Activated CD8-positive, alpha-beta T cell treated with anti-CD3 and anti-CD28 coated beads for 36 hours (primary cell): ENCODE measurements around the gene EXOSC6. TPM values are rescaled to one million over a fixed set of nuclear protein-coding genes. Genes with fewer than 3 reads are reported as not detected.
"Not testable (repeated sequence)": the region's sequence is repeated elsewhere in the genome, so short reads cannot be mapped to it uniquely, and the experiment has no call there.

Source experiments
- ATAC-seq: fragments of 200-7000 bp; cut with Tn5 transposase; one replicate; pipeline ENCODE4 v1.10.0; 2021; ENCODE audit warnings: mild to moderate bottlenecking, moderate library complexity
- CTCF ChIA-PET: fragments of 350-600 bp; sonication (Branson Sonifier 250); formaldehyde crosslinking; loops from one replicate; lab custom pipeline; 2021; ENCODE audit warnings: antibody characterized with exemption; lab: Charles Lee
- POLR2A ChIA-PET: fragments of 350-600 bp; sonication (Branson Sonifier 250); formaldehyde crosslinking; loops from one replicate; lab custom pipeline; 2021; ENCODE audit warnings: antibody characterized with exemption; lab: Charles Lee
- DNase-seq: peaks from one replicate; pipeline ENCODE4 v3.0.0-alpha.2; 2020
- H3K27ac Mint-ChIP-seq: one replicate; pipeline ENCODE4 v1.8.0; 2021; ENCODE audit warnings: mild to moderate bottlenecking, mixed read lengths
- H3K27me3 Mint-ChIP-seq: one replicate; pipeline ENCODE4 v1.8.0; 2021; ENCODE audit warnings: mixed read lengths
- H3K36me3 Mint-ChIP-seq: one replicate; pipeline ENCODE4 v1.8.0; 2021; ENCODE audit warnings: low read depth, mixed read lengths
- H3K4me1 Mint-ChIP-seq: one replicate; pipeline ENCODE4 v1.8.0; 2021; ENCODE audit warnings: low read depth, mixed read lengths
- H3K4me3 Mint-ChIP-seq: one replicate; pipeline ENCODE4 v1.8.0; 2021; ENCODE audit warnings: mild to moderate bottlenecking, moderate library complexity, mixed read lengths
- H3K9me3 Mint-ChIP-seq: one replicate; pipeline ENCODE4 v1.8.0; 2021; ENCODE audit warnings: mixed read lengths
- intact Hi-C: fragments of 100-400 bp; cut with micrococcal nuclease; formaldehyde crosslinking; loops from one replicate; pipeline ENCODE4 v1.10.0; 2022
- total RNA-seq, 2 experiments: library from RNA; stranded (reverse); gene quantifications; one replicate each; pipeline ENCODE4 v1.2.3, GENCODE V29; 2021

Gene EXOSC6
- total RNA-seq, 2 experiments from 2014 or later = 23.6 to 25.0 TPM

GRCh38 chr16:70223216-70223615 is 28.5 kb downstream of the EXOSC6 start:
- ATAC-seq, intact Hi-C loops: not testable (repeated sequence)
- H3K27ac Mint-ChIP-seq = peak overlapping the region; percentile 9

GRCh38 chr16:70222574-70222973 is 29.2 kb downstream of the EXOSC6 start:
- H3K4me3 Mint-ChIP-seq, H3K9me3 Mint-ChIP-seq, H3K27ac Mint-ChIP-seq, CTCF ChIA-PET, POLR2A ChIA-PET, intact Hi-C loops, ATAC-seq, H3K27me3 Mint-ChIP-seq, H3K4me1 Mint-ChIP-seq: not testable (repeated sequence)
- H3K36me3 Mint-ChIP-seq = peaks cover 11% of the 10 kb centered on the region
- DNase-seq = peak; percentile 6

More at GRCh38 chr16:70223216-70223615, 28.5 kb downstream of the EXOSC6 start:
- H3K4me3 Mint-ChIP-seq, DNase-seq, POLR2A ChIA-PET, H3K9me3 Mint-ChIP-seq, CTCF ChIA-PET, H3K4me1 Mint-ChIP-seq, H3K36me3 Mint-ChIP-seq, H3K27me3 Mint-ChIP-seq: not testable (repeated sequence)

- H3K9me3 Mint-ChIP-seq, POLR2A ChIA-PET, CTCF ChIA-PET, ATAC-seq, H3K27ac Mint-ChIP-seq, H3K27me3 Mint-ChIP-seq, H3K4me1 Mint-ChIP-seq, DNase-seq, intact Hi-C loops, H3K4me3 Mint-ChIP-seq: not testable (repeated sequence)
- H3K36me3 Mint-ChIP-seq = peaks cover 11% of the 10 kb centered on the region
Measured at GRCh38 chr16:70218586-70218985, 33.2 kb downstream of the EXOSC6 start.

- ATAC-seq, H3K4me3 Mint-ChIP-seq, H3K27ac Mint-ChIP-seq, H3K4me1 Mint-ChIP-seq, H3K27me3 Mint-ChIP-seq, POLR2A ChIA-PET, intact Hi-C loops, H3K9me3 Mint-ChIP-seq, DNase-seq, CTCF ChIA-PET: not testable (repeated sequence)
- peaks cover 20% of the 10 kb centered on the region for H3K36me3 Mint-ChIP-seq
Measured at GRCh38 chr16:70206382-70206781, 45.4 kb downstream of the EXOSC6 start.

GRCh38 chr16:70204668-70205405 is 46.9 kb downstream of the EXOSC6 start:
- POLR2A ChIA-PET, H3K4me3 Mint-ChIP-seq, intact Hi-C loops, DNase-seq, H3K4me1 Mint-ChIP-seq, CTCF ChIA-PET, H3K27ac Mint-ChIP-seq, ATAC-seq, H3K27me3 Mint-ChIP-seq, H3K9me3 Mint-ChIP-seq: not testable (repeated sequence)
- peaks cover 15% of the 10 kb centered on the region for H3K36me3 Mint-ChIP-seq

- H3K27me3 Mint-ChIP-seq, H3K4me1 Mint-ChIP-seq, POLR2A ChIA-PET, DNase-seq, H3K27ac Mint-ChIP-seq, ATAC-seq, H3K4me3 Mint-ChIP-seq, H3K9me3 Mint-ChIP-seq, CTCF ChIA-PET, intact Hi-C loops: not testable (repeated sequence)
- H3K36me3 Mint-ChIP-seq = peaks cover 11% of the 10 kb centered on the region
Measured at GRCh38 chr16:70204010-70204409, 47.7 kb downstream of the EXOSC6 start.

GRCh38 chr16:70203508-70203907 is 48.2 kb downstream of the EXOSC6 start:
- H3K27ac Mint-ChIP-seq, H3K4me1 Mint-ChIP-seq, H3K27me3 Mint-ChIP-seq, POLR2A ChIA-PET, intact Hi-C loops, DNase-seq, CTCF ChIA-PET, ATAC-seq, H3K9me3 Mint-ChIP-seq, H3K4me3 Mint-ChIP-seq: not testable (repeated sequence)
- peaks cover 11% of the 10 kb centered on the region for H3K36me3 Mint-ChIP-seq

- intact Hi-C loops, CTCF ChIA-PET: not testable (repeated sequence)
Measured at GRCh38 chr16:70200063-70200462, 51.7 kb downstream of the EXOSC6 start.

GRCh38 chr16:70199170-70199569 is 52.6 kb downstream of the EXOSC6 start:
- H3K27me3 Mint-ChIP-seq, H3K4me1 Mint-ChIP-seq, H3K36me3 Mint-ChIP-seq, H3K4me3 Mint-ChIP-seq, intact Hi-C loops, DNase-seq, H3K9me3 Mint-ChIP-seq, POLR2A ChIA-PET, ATAC-seq, CTCF ChIA-PET, H3K27ac Mint-ChIP-seq: not testable (repeated sequence)

More at GRCh38 chr16:70200063-70200462, 51.7 kb downstream of the EXOSC6 start:
- ATAC-seq, H3K27me3 Mint-ChIP-seq, POLR2A ChIA-PET, H3K4me3 Mint-ChIP-seq, H3K9me3 Mint-ChIP-seq, DNase-seq, H3K4me1 Mint-ChIP-seq, H3K36me3 Mint-ChIP-seq, H3K27ac Mint-ChIP-seq: not testable (repeated sequence)

GRCh38 chr16:70198666-70199065 is 53.1 kb downstream of the EXOSC6 start:
- H3K4me3 Mint-ChIP-seq, H3K4me1 Mint-ChIP-seq, CTCF ChIA-PET, H3K27ac Mint-ChIP-seq, H3K36me3 Mint-ChIP-seq, ATAC-seq, DNase-seq, H3K9me3 Mint-ChIP-seq, intact Hi-C loops, H3K27me3 Mint-ChIP-seq, POLR2A ChIA-PET: not testable (repeated sequence)

- H3K27ac Mint-ChIP-seq, H3K36me3 Mint-ChIP-seq, H3K9me3 Mint-ChIP-seq, H3K4me1 Mint-ChIP-seq, POLR2A ChIA-PET, H3K4me3 Mint-ChIP-seq, DNase-seq, H3K27me3 Mint-ChIP-seq, CTCF ChIA-PET, ATAC-seq, intact Hi-C loops: not testable (repeated sequence)
Measured at GRCh38 chr16:70198230-70198629, 53.5 kb downstream of the EXOSC6 start.

- H3K36me3 Mint-ChIP-seq, CTCF ChIA-PET, intact Hi-C loops, POLR2A ChIA-PET, H3K27me3 Mint-ChIP-seq, ATAC-seq, H3K4me1 Mint-ChIP-seq, DNase-seq, H3K9me3 Mint-ChIP-seq, H3K4me3 Mint-ChIP-seq, H3K27ac Mint-ChIP-seq: not testable (repeated sequence)
Measured at GRCh38 chr16:70197611-70198010, 54.1 kb downstream of the EXOSC6 start.
